Subcutaneous adipose tissue (tissue), 4 donors: Measurements from ENCODE around the gene LMCD1. TPM values are rescaled to one million over a fixed set of nuclear protein-coding genes. Genes with fewer than 3 reads are reported as not detected.

ENCODE experiments used
- total RNA-seq, 4 donors: library from RNA; depleted of rRNA; stranded (reverse); fragments of >200 nt; gene quantifications; one replicate each; pipeline ENCODE4 v1.1.0, GENCODE V29; 2016
- TF ChIP-seq, protein P1 (sequence below): fragments of 450-650 bp; IDR thresholded peaks from one replicate; pipeline ENCODE4 v1.5.1; 2016; ENCODE audit warnings: low read depth, mild to moderate bottlenecking, control low read depth, antibody characterized with exemption, moderate library complexity

Gene LMCD1
- total RNA-seq, 4 donors from 2014 or later, result 211 to 464 (median 276) TPM

DNA sequence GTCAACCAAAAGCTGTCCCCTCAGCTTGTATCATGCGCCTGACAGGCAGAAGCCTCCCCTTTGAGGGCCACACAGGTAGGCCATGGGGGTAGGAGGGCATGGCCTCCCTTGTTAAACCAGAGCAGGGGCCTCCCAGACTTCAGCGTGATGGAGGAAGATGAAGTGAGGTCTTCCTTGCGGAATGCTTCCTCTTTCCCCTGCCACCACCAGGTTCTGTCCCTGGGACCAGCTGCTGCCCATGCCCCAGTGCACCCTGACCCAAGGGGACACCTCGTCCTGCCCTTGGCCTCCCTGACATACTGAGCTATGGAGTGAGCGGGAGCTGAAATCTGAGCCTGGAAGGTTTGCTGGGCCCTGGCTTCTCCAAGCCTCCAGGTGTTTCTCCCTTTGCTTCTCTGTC is 116.3 kb downstream of the LMCD1 start:
- TF ChIP-seq, protein P1, sequence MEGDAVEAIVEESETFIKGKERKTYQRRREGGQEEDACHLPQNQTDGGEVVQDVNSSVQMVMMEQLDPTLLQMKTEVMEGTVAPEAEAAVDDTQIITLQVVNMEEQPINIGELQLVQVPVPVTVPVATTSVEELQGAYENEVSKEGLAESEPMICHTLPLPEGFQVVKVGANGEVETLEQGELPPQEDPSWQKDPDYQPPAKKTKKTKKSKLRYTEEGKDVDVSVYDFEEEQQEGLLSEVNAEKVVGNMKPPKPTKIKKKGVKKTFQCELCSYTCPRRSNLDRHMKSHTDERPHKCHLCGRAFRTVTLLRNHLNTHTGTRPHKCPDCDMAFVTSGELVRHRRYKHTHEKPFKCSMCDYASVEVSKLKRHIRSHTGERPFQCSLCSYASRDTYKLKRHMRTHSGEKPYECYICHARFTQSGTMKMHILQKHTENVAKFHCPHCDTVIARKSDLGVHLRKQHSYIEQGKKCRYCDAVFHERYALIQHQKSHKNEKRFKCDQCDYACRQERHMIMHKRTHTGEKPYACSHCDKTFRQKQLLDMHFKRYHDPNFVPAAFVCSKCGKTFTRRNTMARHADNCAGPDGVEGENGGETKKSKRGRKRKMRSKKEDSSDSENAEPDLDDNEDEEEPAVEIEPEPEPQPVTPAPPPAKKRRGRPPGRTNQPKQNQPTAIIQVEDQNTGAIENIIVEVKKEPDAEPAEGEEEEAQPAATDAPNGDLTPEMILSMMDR, result no peak

DNA sequence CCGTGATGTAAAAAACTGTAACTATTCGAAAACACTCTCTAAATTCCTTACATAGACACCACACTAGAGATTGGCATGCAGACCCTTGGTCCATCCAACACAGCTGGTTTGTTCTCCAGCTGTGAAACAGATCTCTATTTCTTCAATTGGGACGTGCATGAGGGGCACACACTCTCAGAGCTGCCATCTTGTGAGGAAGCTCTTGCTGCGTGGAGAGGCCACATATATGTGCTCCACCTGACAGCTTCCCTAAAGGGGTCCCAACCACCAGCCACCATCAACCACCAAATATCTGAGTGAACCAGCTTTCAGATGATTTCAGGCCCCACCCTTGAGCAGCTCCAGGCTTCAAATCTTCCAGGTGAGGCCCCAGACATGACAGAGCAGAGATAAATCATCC is 117.3 kb downstream of the LMCD1 start:
- TF ChIP-seq, protein P1, result no peak

DNA sequence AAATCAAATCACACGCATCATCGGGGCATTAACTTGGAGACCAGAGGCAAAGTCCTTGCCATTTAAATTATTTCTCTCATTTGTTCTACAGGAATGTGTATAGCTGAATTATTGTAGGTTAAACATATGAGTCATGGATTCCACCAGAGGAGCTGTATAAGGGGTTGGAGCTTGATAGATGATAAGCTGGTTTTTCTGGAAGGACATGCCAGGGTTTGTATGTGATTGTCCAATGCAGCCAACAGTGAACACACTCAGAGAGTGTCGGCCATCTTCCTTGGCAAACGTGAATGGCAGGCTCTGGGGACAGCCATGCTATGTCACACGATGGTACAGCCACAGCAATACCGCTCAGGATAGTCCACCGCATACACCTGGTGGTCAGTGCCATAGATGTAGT is 117.9 kb downstream of the LMCD1 start:
- TF ChIP-seq, protein P1, result no peak

DNA sequence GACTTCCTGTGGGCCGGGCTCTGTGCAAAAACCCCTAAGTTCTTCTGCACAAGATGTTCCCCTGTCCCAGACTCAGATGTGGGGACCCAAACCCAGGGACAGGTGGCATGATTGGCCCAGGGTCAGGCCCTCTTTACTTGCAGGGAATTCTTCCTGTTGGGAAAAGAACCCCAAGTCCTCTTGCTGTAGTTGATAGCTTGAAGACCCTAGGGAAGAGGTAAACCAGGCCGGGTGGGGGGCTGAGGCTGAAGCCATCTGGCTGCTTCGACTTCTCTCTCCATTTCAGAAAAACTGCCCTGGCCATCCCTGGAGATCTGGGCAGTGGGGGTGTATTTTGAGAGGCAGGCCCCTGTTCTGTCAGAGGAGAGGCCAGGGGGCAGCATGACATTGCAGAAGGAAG is 119.5 kb downstream of the LMCD1 start:
- TF ChIP-seq, protein P1, result no peak

DNA sequence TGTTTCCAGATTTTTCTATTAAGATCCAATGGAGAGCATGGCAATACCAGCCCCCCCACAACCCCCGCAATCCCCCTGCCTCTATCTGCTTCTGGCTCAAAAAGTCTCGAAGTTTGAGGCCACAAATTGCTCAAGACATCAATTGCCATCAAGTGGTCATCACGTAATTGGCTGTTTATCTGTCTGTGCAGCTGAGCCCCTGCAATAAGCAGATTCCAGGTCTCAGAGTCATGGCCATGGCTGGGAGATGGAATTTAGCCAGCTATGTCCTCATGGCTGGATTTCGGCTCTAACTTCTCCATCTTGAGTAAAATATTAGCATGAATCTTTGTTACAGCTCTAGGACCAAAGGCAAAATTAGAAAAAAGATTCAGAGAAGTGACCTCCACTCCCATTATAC is 120.2 kb downstream of the LMCD1 start:
- TF ChIP-seq, protein P1, result no peak

DNA sequence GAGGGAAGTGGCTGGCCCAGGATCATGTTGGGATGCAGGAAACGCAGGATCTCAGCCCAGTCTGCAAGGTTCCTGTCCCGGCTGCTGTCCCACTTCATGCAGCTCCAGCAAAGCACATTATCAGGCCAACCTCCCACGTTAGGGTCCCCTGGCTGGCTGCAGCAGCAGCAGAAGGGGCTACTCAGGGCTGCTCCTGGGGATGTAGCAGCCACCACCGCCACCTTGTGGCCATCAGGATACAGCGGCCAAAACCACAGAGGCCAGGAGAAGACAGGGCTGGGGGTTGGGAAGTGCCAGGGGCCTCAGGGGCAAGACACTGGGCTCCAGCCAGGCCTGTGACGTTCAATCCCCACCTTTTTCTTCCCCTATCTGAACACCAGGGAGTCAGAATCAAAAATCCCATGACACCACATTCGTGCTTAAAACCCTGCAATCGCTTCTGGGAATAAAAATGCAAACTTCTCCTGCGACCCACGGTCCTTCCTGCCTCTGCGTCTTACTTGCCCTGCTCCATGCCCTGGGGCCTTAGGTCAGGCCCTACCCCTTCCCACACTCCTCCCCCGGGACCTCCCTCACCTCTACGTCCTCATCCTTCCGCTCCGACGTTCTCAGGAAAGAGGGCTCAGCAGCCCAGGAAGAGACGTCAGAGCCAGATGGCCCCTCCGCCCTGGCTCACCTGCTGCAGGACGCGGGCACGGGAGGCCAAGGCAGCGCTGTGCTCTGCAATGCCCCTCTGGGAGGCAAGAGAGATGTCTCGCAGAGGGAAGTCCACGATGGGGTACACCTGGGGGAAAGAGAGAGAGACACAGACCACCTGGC is 121.5 kb downstream of the LMCD1 start:
- TF ChIP-seq, protein P1, result no peak

DNA sequence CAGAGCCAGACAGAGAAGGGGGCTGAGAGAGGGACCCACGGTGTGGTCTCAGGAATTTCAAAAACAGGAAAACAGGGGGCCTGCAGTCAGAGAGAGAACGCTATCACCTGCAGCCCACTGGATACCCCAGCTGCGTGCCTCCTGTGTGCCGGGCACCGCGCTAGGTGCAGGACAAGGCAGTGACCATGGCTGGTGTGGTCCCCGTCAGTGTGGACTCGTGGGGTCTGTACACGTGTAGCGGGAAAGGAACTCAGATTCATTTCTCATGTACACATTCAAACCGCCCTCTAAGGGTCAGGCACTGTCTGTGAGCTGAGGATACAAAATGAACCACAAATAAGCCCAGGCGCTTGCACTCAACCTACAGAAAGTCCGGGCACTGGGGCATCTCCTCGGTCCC is 122.1 kb downstream of the LMCD1 start:
- TF ChIP-seq, protein P1, result no peak

Other genes with a start within 250 kb of the LMCD1 start
- 1 to 10 TPM in 1 of 4 donors, under 1 TPM in 1, not detected in 2; 0.98 to 2.1 TPM for gene SSUH2, start 143.0 kb downstream of the LMCD1 start, total RNA-seq
- not detected for gene CAV3, start 232.0 kb downstream of the LMCD1 start, total RNA-seq